A549 (cell line): ENCODE measurements around the gene UBE2G2. TPM values are rescaled to one million over a fixed set of nuclear protein-coding genes. Genes with fewer than 3 reads are reported as not detected.

Experiments
- ATAC-seq, 2 experiments: fragments of 200-7000 bp in 1 of 2; fragments of >200 bp in 1 of 2; cut with Nextera tagmentation in 1 of 2; cut with Tn5 transposase in 1 of 2; 3 replicates each; pipeline versions ENCODE4 v1.8.0 to v1.9.1; 2018 to 2020; ENCODE audit warnings: mild to moderate bottlenecking in 1 of 2, moderate library complexity in 1 of 2
- CTCF ChIA-PET: fragments of 300-600 bp; sonication (Branson Sonifier 250); formaldehyde crosslinking; extraction: SDS; loops from one replicate; lab custom pipeline; 2021; ENCODE audit warnings: antibody characterized with exemption, inconsistent platforms; lab: Yijun Ruan, JAX
- POLR2A ChIA-PET: fragments of 350-600 bp; formaldehyde crosslinking; extraction: SDS; loops from one replicate; lab custom pipeline; 2021; ENCODE audit warnings: antibody characterized with exemption, inconsistent platforms; lab: Yijun Ruan, JAX
- DNase-seq, 2 experiments: peaks; one replicate each; pipeline versions ENCODE4 v3.0.0 to v3.0.0-alpha.2; 2011 to 2016; ENCODE audit warnings: low read depth in 1 of 2, low spot score in 1 of 2
- FAIRE-seq: peaks from 2 replicates; lab custom pipeline; 2011; peaks lifted over from hg19 to GRCh38; lab: Jason Lieb, UNC
- H3K27ac ChIP-seq, 2 experiments: fragments of >200 bp; sonication (Bioruptor Twin); formaldehyde crosslinking; 3 replicates each; pipeline ENCODE4 v1.5.1; 2016 to 2017
- H3K4me1 ChIP-seq: fragments of >200 bp; sonication (Bioruptor Twin); formaldehyde crosslinking; 3 replicates; pipeline ENCODE4 v1.6.1; 2016
- H3K4me2 ChIP-seq: fragments of >200 bp; sonication (Bioruptor Twin); formaldehyde crosslinking; 3 replicates; pipeline ENCODE4 v1.6.1; 2016
- H3K4me3 ChIP-seq: fragments of >200 bp; sonication (Bioruptor Twin); formaldehyde crosslinking; 3 replicates; pipeline ENCODE4 v1.5.1; 2016
- H3K9me3 ChIP-seq: fragments of >200 bp; sonication (Bioruptor Twin); formaldehyde crosslinking; 3 replicates; pipeline ENCODE4 v1.6.1; 2016
- ATOH8 ChIP-seq: fragments of 250-450 bp; sonication (Bioruptor Pico); IDR thresholded peaks from 2 replicates; pipeline ENCODE4 v1.5.0; 2020; ENCODE audit warnings: low read depth, mild to moderate bottlenecking, moderate library complexity
- CEBPB ChIP-seq, 2 experiments: fragments of >200 bp in 1 of 2; sonication (Bioruptor Twin) in 1 of 2; formaldehyde crosslinking in 1 of 2; IDR thresholded peaks; 2 replicates each; pipeline ENCODE4 v1.6.1; 2012 to 2016
- CHD2 ChIP-seq: fragments of 150-350 bp; IDR thresholded peaks from 2 replicates; pipeline ENCODE4 v1.6.1; 2014; ENCODE audit warnings: low read length; ENCODE audit not compliant: partially characterized antibody
- CHD4 ChIP-seq: fragments of 200-600 bp; sonication (generic); IDR thresholded peaks from 2 replicates; pipeline ENCODE4 v1.6.1; 2016; ENCODE audit warnings: antibody characterized with exemption, mild to moderate bottlenecking, borderline replicate concordance
- CTCF ChIP-seq: fragments of >200 bp; sonication (Bioruptor Twin); formaldehyde crosslinking; IDR thresholded peaks from 3 replicates; pipeline ENCODE4 v1.5.1; 2016
- ESRRA ChIP-seq: fragments of 150-350 bp; IDR thresholded peaks from 2 replicates; pipeline ENCODE4 v1.6.1; 2014; ENCODE audit warnings: mild to moderate bottlenecking, low read length, borderline replicate concordance
- FOSB ChIP-seq: fragments of 250-450 bp; sonication (Bioruptor Pico); IDR thresholded peaks from 2 replicates; pipeline ENCODE4 v1.5.0; 2020; ENCODE audit warnings: mild to moderate bottlenecking, moderate library complexity
- FOXS1 ChIP-seq: fragments of 250-450 bp; sonication (Bioruptor Pico); IDR thresholded peaks from 2 replicates; pipeline ENCODE4 v1.5.0; 2020; ENCODE audit warnings: mild to moderate bottlenecking, moderate library complexity
- GATA3 ChIP-seq: IDR thresholded peaks from 2 replicates; pipeline ENCODE4 v1.6.1; 2012; ENCODE audit warnings: borderline replicate concordance
- HEYL ChIP-seq: fragments of 250-450 bp; sonication (Bioruptor Pico); IDR thresholded peaks from 2 replicates; pipeline ENCODE4 v1.8.0; 2021; ENCODE audit warnings: mild to moderate bottlenecking, moderate library complexity
- HOXA7 ChIP-seq: fragments of 250-450 bp; sonication (Bioruptor Pico); IDR thresholded peaks from 2 replicates; pipeline ENCODE4 v1.5.0; 2020; ENCODE audit warnings: mild to moderate bottlenecking, moderate library complexity
- NFE2L2 ChIP-seq: fragments of 150-350 bp; conservative IDR thresholded peaks from 2 replicates; pipeline ENCODE4 v1.6.1; 2014; ENCODE audit warnings: low read length
- NPAS2 ChIP-seq: fragments of 250-450 bp; sonication (Bioruptor Pico); IDR thresholded peaks from 2 replicates; pipeline ENCODE4 v1.8.0; 2022; ENCODE audit warnings: mild to moderate bottlenecking, moderate library complexity, borderline replicate concordance
- PHF8 ChIP-seq: fragments of 200-600 bp; sonication (generic); IDR thresholded peaks from 2 replicates; pipeline ENCODE4 v1.6.1; 2016; ENCODE audit warnings: low read depth, mild to moderate bottlenecking, antibody characterized with exemption, moderate library complexity, borderline replicate concordance
- POLR2A ChIP-seq: IDR thresholded peaks from 2 replicates; pipeline ENCODE4 v1.6.1; 2012; ENCODE audit warnings: mild to moderate bottlenecking, low read length
- POLR2AphosphoS2 ChIP-seq: conservative IDR thresholded peaks from 2 replicates; pipeline ENCODE4 v1.6.1; 2012; ENCODE audit warnings: low read length, improper control_type of control experiment, inconsistent platforms
- RARB ChIP-seq: fragments of 250-450 bp; sonication (Bioruptor Pico); IDR thresholded peaks from 2 replicates; pipeline ENCODE4 v1.8.0; 2021; ENCODE audit warnings: mild to moderate bottlenecking, moderate library complexity
- SMC3 ChIP-seq: fragments of >200 bp; sonication (Bioruptor Twin); formaldehyde crosslinking; IDR thresholded peaks from 3 replicates; pipeline ENCODE4 v1.6.1; 2018; ENCODE audit warnings: inconsistent platforms
- SREBF2 ChIP-seq: fragments of 450-650 bp; IDR thresholded peaks from 2 replicates; pipeline ENCODE4 v1.6.1; 2014; ENCODE audit warnings: mild to moderate bottlenecking, moderate library complexity
- USF2 ChIP-seq: fragments of 450-650 bp; IDR thresholded peaks from 2 replicates; pipeline ENCODE4 v1.6.1; 2014; ENCODE audit warnings: antibody characterized with exemption
- WGBS: methylation state at CpG from one replicate; pipeline ENCODE4 v1.1.6; 2017; ENCODE audit errors: missing lambda C conversion rate; 5-methylcytosine and 5-hydroxymethylcytosine counted together
- polyA plus RNA-seq, 4 experiments: library from polyadenylated mRNA; depleted of rRNA in 3 of 4; stranded (reverse); fragments of >200 nt; fragmentation: RNase III in 1 of 4; extraction: RNeasy Plus Mini Kit Qiagen cat#74134 plus additional on column Dnase treatment in 1 of 4; gene quantifications; 2 replicates in 3 of 4; 3 replicates in 1 of 4; pipeline ENCODE4 v1.2.3, GENCODE V29; 2011 to 2017

UBE2G2 gene
- polyA plus RNA-seq, 2 of the 4 experiments (the other 2 are of a cell fraction) = 56.9 to 68.2 TPM

GRCh38 chr21:44760376-44760775 lies 41.2 kb downstream of the UBE2G2 start:
- WGBS = 73% methylated on average over 8 of the region's 9 CpGs
- no peak overlapping the region for H3K4me3 ChIP-seq
- no peak overlapping the region for H3K27ac ChIP-seq
- FAIRE-seq (no peak), ATAC-seq (no peak), DNase-seq (no peak)
- CTCF ChIA-PET = interaction anchor here (1.4 kb wide), 2 partner anchors 11 to 173 kb away, joined by 3 read pairs; no protein-coding TSS in a partner anchor
- POLR2A ChIA-PET = no interaction called here
- H3K4me2 ChIP-seq = no peak overlapping the region
- no peaks in the 10 kb centered on the region for H3K9me3 ChIP-seq
- TF ChIP-seq FOXS1 (CRISPR knock-in tag) = no peak
- TF ChIP-seq FOSB = no peak
- TF ChIP-seq CEBPB (IDR thresholded peaks at IDR 0.05) = no peak
- no peak for TF ChIP-seq ATOH8 (CRISPR knock-in tag)
- no peaks in the 10 kb centered on the region for H3K4me1 ChIP-seq

GRCh38 chr21:44759628-44760285 lies 41.9 kb downstream of the UBE2G2 start:
- Histone ChIP-seq H3K4me1 (no peaks in the 10 kb centered on the region), H3K27ac (no peak overlapping the region), H3K4me3 (no peak overlapping the region), H3K9me3 (no peaks in the 10 kb centered on the region), H3K4me2 (no peak overlapping the region)
- ChIA-PET CTCF (interaction anchor here (1.4 kb wide), 1 partner anchor 173 kb away, joined by 3 read pairs; no protein-coding TSS in a partner anchor), POLR2A (no interaction called here)
- no peak for DNase-seq
- ATAC-seq = no peak
- TF ChIP-seq CHD4 = no peak
- TF ChIP-seq HEYL (CRISPR knock-in tag) = no peak
- TF ChIP-seq CHD2 = no peak
- no peak for TF ChIP-seq SMC3
- no peak for TF ChIP-seq USF2
- TF ChIP-seq SREBF2 = no peak
- TF ChIP-seq CTCF = no peak
- TF ChIP-seq PHF8 = no peak
- no peak for TF ChIP-seq NPAS2 (CRISPR knock-in tag)
- no peak for TF ChIP-seq POLR2A
- TF ChIP-seq RARB (CRISPR knock-in tag) = no peak
- no peak for TF ChIP-seq NFE2L2
- TF ChIP-seq HOXA7 (CRISPR knock-in tag) = no peak
- no peak for TF ChIP-seq ESRRA
- no peak for TF ChIP-seq GATA3
- no peak for TF ChIP-seq POLR2AphosphoS2
- FAIRE-seq = no peak
- 83% methylated on average over 18 of the region's 22 CpGs for WGBS
